HEK293 (cell line): ENCODE results near the gene LXN.

Source experiments
- CTCF ChIP-seq: fragments of 450-650 bp; formaldehyde crosslinking; IDR thresholded peaks from 2 replicates; pipeline ENCODE4 v1.5.1; 2016; ENCODE audit warnings: missing biosample characterization, missing genetic modification characterization
- MYNN ChIP-seq: fragments of 450-650 bp; formaldehyde crosslinking; IDR thresholded peaks from 2 replicates; pipeline ENCODE4 v1.5.1; 2016; ENCODE audit warnings: missing biosample characterization, missing genetic modification characterization, borderline replicate concordance
- ZBTB17 ChIP-seq: fragments of 450-650 bp; formaldehyde crosslinking; IDR thresholded peaks from 2 replicates; pipeline ENCODE4 v1.5.1; 2016; ENCODE audit warnings: missing biosample characterization, missing genetic modification characterization
- ZBTB21 ChIP-seq: fragments of 450-650 bp; formaldehyde crosslinking; IDR thresholded peaks from 2 replicates; pipeline ENCODE4 v1.5.1; 2017; ENCODE audit warnings: missing biosample characterization, missing genetic modification characterization
- ZNF211 ChIP-seq: fragments of 450-650 bp; formaldehyde crosslinking; IDR thresholded peaks from 2 replicates; pipeline ENCODE4 v1.5.1; 2016; ENCODE audit warnings: low read depth, missing biosample characterization, missing genetic modification characterization
- ZSCAN30 ChIP-seq: fragments of 450-650 bp; IDR thresholded peaks from 2 replicates; pipeline ENCODE4 v1.5.1; 2018; ENCODE audit warnings: missing biosample characterization, mild to moderate bottlenecking, missing genetic modification characterization, moderate library complexity

- TF ChIP-seq ZSCAN30 (tag by site-specific recombination), result no peak
- TF ChIP-seq ZBTB17, result no peak
- no peak for TF ChIP-seq CTCF
- TF ChIP-seq ZNF211 (tag by site-specific recombination), result no peak
- TF ChIP-seq ZBTB21 (tag by site-specific recombination), result no peak
- TF ChIP-seq MYNN (tag by site-specific recombination), result no peak
These were observed 7.1 kb upstream of the LXN start for GRCh38 chr3:158679547-158680000.
